Nephron (organoid): ENCODE measurements around the gene NR1D2.

Experiments used
- H3K27ac Mint-ChIP-seq, 3 experiments: 2 replicates each; pipeline ENCODE4 v1.8.0; 2020; ENCODE audit warnings: mixed read lengths in 3 of 3, mild to moderate bottlenecking in 2 of 3, moderate library complexity in 1 of 3
- H3K27me3 Mint-ChIP-seq: 2 replicates; pipeline ENCODE4 v1.8.0; 2021; ENCODE audit warnings: low read depth, mild to moderate bottlenecking, moderate library complexity, mixed read lengths
- H3K36me3 Mint-ChIP-seq: 2 replicates; pipeline ENCODE4 v1.8.0; 2020; ENCODE audit warnings: low read depth, mixed read lengths
- H3K4me1 Mint-ChIP-seq: 2 replicates; pipeline ENCODE4 v1.8.0; 2020; ENCODE audit warnings: mixed read lengths
- H3K4me3 Mint-ChIP-seq, 3 experiments: 2 replicates each; pipeline ENCODE4 v1.8.0; 2020; ENCODE audit warnings: mild to moderate bottlenecking in 3 of 3, mixed read lengths in 3 of 3, moderate library complexity in 2 of 3
- H3K9me3 Mint-ChIP-seq: 2 replicates; pipeline ENCODE4 v1.8.0; 2020; ENCODE audit warnings: mixed read lengths
- TF ChIP-seq, protein P1 (sequence below), 3 experiments: fragments of 200-600 bp; sonication (generic); IDR thresholded peaks; one replicate each; pipeline ENCODE4 v1.5.0; 2021; ENCODE audit warnings: antibody characterized with exemption in 3 of 3; ENCODE audit not compliant: unreplicated experiment in 3 of 3

NR1D2 gene

DNA sequence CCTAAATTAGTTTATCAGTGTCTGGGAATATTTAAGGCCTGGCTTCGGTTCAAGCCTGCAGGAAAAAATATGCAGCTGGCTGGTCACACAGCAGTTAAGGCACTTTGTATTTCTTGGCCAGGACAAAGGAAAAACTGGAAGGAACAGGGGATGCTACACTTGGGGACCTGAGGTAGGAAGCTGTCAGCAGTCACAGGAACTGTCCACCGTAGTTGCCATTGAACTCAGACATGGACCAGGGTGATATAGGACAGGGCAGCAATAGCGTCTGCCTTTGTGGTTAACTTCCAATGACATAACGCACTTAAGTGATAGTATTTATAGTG is 49.1 kb downstream of the NR1D2 start:
- peak overlapping the region in 2 of 3 experiments; percentile 19 to 73 for H3K27ac Mint-ChIP-seq
- H3K4me1 Mint-ChIP-seq, result peaks cover 58% of the 10 kb centered on the region

DNA sequence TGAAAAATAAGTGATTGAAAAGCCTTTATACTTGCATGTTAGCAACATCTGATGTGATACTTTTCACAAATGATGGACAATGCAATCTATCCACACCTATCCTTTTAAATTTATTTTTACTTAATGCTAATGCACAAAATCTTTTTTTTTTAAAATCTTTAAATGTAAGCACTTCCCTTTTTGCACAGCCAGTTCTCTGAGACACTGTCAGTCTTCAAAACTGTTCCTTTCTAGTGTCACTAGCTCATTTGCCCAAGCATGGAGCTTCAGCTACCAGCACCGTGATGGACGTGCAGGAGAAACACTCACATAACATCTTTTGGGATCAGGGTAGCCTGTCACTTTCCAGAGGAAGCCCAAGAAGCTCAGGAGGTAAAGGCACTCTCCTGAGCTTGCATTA is 50.1 kb downstream of the NR1D2 start:
- Mint-ChIP-seq H3K4me1 (peaks cover 59% of the 10 kb centered on the region), H3K27ac (peak overlapping the region in 1 of 3 experiments; percentile 43), H3K9me3 (no peaks in the 10 kb centered on the region), H3K36me3 (no peaks in the 10 kb centered on the region), H3K27me3 (no peaks in the 10 kb centered on the region), H3K4me3 (no peak overlapping the region)
- TF ChIP-seq, protein P1, sequence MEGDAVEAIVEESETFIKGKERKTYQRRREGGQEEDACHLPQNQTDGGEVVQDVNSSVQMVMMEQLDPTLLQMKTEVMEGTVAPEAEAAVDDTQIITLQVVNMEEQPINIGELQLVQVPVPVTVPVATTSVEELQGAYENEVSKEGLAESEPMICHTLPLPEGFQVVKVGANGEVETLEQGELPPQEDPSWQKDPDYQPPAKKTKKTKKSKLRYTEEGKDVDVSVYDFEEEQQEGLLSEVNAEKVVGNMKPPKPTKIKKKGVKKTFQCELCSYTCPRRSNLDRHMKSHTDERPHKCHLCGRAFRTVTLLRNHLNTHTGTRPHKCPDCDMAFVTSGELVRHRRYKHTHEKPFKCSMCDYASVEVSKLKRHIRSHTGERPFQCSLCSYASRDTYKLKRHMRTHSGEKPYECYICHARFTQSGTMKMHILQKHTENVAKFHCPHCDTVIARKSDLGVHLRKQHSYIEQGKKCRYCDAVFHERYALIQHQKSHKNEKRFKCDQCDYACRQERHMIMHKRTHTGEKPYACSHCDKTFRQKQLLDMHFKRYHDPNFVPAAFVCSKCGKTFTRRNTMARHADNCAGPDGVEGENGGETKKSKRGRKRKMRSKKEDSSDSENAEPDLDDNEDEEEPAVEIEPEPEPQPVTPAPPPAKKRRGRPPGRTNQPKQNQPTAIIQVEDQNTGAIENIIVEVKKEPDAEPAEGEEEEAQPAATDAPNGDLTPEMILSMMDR (IDR thresholded peaks at IDR 0.05; ENCODE audit: unreplicated experiment in 3 of 3), result no peak

More for the DNA sequence above, 49.1 kb downstream of the NR1D2 start:
- Mint-ChIP-seq H3K9me3 (no peaks in the 10 kb centered on the region), H3K36me3 (no peaks in the 10 kb centered on the region), H3K4me3 (peak overlapping the region in 1 of 3 experiments; percentile 8), H3K27me3 (no peaks in the 10 kb centered on the region)
- TF ChIP-seq, protein P1 (IDR thresholded peaks at IDR 0.05; ENCODE audit: unreplicated experiment in 3 of 3), result no peak

DNA sequence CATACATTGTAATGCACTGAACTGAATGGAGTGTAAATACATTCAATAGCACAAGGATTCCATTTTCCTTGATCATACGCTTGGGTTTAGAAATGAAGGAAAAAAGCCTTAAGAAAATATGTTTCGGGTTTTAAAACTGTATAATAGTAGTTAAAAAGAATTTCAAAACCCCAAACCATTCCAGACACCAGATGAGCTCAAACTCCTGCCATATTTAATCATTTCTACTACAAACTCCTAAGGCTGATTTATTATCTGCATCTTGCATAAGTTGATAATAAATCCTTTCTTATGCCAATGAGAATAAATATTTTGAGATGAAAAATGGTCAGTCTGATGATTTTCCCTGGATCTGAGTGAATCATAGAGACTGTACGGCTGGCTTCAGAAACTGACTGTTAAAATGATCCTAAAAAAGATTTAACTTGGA is 51.0 kb downstream of the NR1D2 start:
- no peak overlapping the region for H3K4me3 Mint-ChIP-seq
- no peaks in the 10 kb centered on the region for H3K36me3 Mint-ChIP-seq
- TF ChIP-seq, protein P1 (IDR thresholded peaks at IDR 0.05; ENCODE audit: unreplicated experiment in 3 of 3), result no peak
- peak overlapping the region in 2 of 3 experiments; percentile 32 to 43 for H3K27ac Mint-ChIP-seq
- H3K27me3 Mint-ChIP-seq, result peaks cover 6% of the 10 kb centered on the region
- no peaks in the 10 kb centered on the region for H3K9me3 Mint-ChIP-seq
- H3K4me1 Mint-ChIP-seq, result peaks cover 58% of the 10 kb centered on the region

DNA sequence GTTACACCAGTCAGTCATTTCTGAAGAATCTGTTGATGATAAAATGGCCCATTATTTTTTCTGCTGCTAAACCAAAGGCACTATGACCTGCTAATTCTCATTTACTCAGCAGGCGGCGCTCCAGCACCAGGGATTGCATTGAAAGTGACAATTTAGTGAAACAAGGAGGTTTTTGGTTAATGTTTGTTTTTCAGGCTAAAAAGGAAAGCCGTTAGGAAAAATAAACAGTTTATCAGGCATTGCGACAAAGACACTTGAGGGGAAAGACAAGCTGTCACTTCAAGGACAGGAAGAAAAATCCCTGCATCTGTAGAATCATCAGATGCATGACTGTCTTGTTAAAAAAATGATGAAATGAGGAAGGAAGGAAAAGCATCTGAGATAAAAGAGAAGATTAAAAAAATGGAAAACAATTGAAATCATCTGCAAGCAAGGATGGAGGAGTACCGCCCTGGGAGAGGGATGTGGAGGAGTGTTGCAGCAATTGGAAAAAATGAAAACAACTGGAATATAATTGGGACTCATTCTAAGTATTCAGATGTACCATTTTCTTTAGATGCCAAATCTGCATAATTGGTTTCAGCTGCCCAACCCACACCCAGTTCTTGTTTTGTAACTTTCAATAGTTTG is 54.0 kb downstream of the NR1D2 start:
- TF ChIP-seq, protein P1 (IDR thresholded peaks at IDR 0.05; ENCODE audit: unreplicated experiment in 3 of 3), result peak; percentile 92 to 96 (median 96)
- Mint-ChIP-seq H3K4me3 (peak overlapping the region in 2 of 3 experiments; percentile 29 to 31), H3K4me1 (peaks cover 30% of the 10 kb centered on the region), H3K9me3 (no peaks in the 10 kb centered on the region), H3K36me3 (no peaks in the 10 kb centered on the region), H3K27me3 (peaks cover 13% of the 10 kb centered on the region), H3K27ac (peak overlapping the region in 2 of 3 experiments; percentile 4 to 28)

DNA sequence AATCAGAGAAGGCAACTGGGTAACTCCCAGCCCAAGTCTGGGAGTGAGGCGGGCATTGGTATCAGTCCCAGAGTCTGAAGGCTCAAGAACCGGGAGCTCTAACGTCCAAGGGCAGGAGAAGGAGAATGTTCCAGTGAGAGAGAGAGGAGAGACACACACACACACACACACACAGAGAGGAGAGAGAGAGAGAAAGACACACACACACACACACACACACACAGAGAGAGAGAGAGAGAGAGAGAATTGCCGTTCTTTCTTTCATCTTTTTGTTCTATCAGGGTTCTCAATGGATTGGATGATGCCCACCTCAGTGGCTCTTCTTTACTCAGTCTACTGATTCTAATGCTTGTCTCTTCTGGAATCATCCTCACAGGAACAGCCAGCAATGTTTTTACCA is 57.0 kb downstream of the NR1D2 start:
- peaks cover 17% of the 10 kb centered on the region for H3K27me3 Mint-ChIP-seq
- no peaks in the 10 kb centered on the region for H3K36me3 Mint-ChIP-seq
- no peaks in the 10 kb centered on the region for H3K9me3 Mint-ChIP-seq
- no peak overlapping the region for H3K4me3 Mint-ChIP-seq
- H3K27ac Mint-ChIP-seq, result no peak overlapping the region
- peaks cover 5% of the 10 kb centered on the region for H3K4me1 Mint-ChIP-seq
- TF ChIP-seq, protein P1 (IDR thresholded peaks at IDR 0.05; ENCODE audit: unreplicated experiment in 3 of 3), result no peak

DNA sequence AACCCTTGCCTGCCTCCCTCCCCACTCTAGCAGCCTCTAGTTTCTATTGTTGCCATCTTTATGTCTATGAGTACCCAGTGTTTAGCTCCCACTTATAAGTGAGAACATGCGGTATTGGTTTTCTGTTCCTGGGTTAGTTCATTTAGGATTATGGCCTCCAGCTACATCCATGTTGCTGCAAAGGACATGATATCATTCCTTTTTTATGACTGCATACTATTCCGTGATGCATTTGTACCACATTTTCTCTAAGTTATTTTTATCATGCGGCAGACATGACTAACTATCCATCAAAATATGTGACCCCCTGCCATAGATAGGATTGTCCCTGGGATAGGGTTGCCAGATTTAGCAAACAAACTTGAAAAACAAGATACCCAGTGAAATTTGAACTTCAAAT is 58.4 kb downstream of the NR1D2 start:
- peaks cover 5% of the 10 kb centered on the region for H3K4me1 Mint-ChIP-seq
- no peaks in the 10 kb centered on the region for H3K9me3 Mint-ChIP-seq
- H3K27me3 Mint-ChIP-seq, result peaks cover 17% of the 10 kb centered on the region
- H3K36me3 Mint-ChIP-seq, result no peaks in the 10 kb centered on the region
- TF ChIP-seq, protein P1 (IDR thresholded peaks at IDR 0.05; ENCODE audit: unreplicated experiment in 3 of 3), result no peak
- H3K4me3 Mint-ChIP-seq, result no peak overlapping the region
- H3K27ac Mint-ChIP-seq, result no peak overlapping the region
